Mesenchymal stem cell (in vitro differentiated cells and primary cell): ENCODE results near the gene MYF6.
"Not testable (repeated sequence)": the region's sequence is repeated elsewhere in the genome, so short reads cannot be mapped to it uniquely, and the experiment has no call there.

Experiments
- DNase-seq: peaks from one replicate; pipeline ENCODE4 v3.0.0-alpha.2; 2013
- H2AFZ ChIP-seq: one replicate; pipeline ENCODE4 v1.6.1; 2013; ENCODE audit warnings: low read depth, mild to moderate bottlenecking, control low read depth, inconsistent platforms, low read length, moderate library complexity
- H2AK5ac ChIP-seq: 2 replicates; pipeline ENCODE4 v1.6.1; 2013; ENCODE audit warnings: low read length, moderate library complexity, mild to moderate bottlenecking, inconsistent platforms; ENCODE audit not compliant: severe bottlenecking
- H2BK120ac ChIP-seq: one replicate; pipeline ENCODE4 v1.6.1; 2013; ENCODE audit warnings: low read depth, mild to moderate bottlenecking, inconsistent platforms, low read length, moderate library complexity
- H2BK12ac ChIP-seq, 2 experiments: one replicate each; pipeline ENCODE4 v1.6.1; 2013; ENCODE audit warnings: inconsistent platforms in 2 of 2, low read length in 2 of 2, mild to moderate bottlenecking in 2 of 2, moderate library complexity in 2 of 2, control low read depth in 1 of 2
- H2BK15ac ChIP-seq: one replicate; pipeline ENCODE4 v1.6.1; 2013; ENCODE audit warnings: mild to moderate bottlenecking, low read depth, inconsistent platforms; ENCODE audit not compliant: poor library complexity, severe bottlenecking
- H2BK5ac ChIP-seq: 2 replicates; pipeline ENCODE4 v1.6.1; 2013; ENCODE audit warnings: low read depth, mild to moderate bottlenecking, low read length, control low read depth, inconsistent platforms; ENCODE audit not compliant: poor library complexity, severe bottlenecking
- H3K14ac ChIP-seq, 2 experiments: one replicate each; pipeline ENCODE4 v1.6.1; 2013; ENCODE audit warnings: inconsistent platforms in 2 of 2, low read length in 2 of 2, control low read depth in 1 of 2, mild to moderate bottlenecking in 1 of 2, moderate library complexity in 1 of 2
- H3K18ac ChIP-seq, 2 experiments: one replicate each; pipeline ENCODE4 v1.6.1; 2013; ENCODE audit warnings: inconsistent platforms in 2 of 2, low read length in 2 of 2, control low read depth in 1 of 2, low read depth in 1 of 2, mild to moderate bottlenecking in 1 of 2
- H3K23ac ChIP-seq, 2 experiments: one replicate each; pipeline ENCODE4 v1.6.1; 2013; ENCODE audit warnings: inconsistent platforms in 2 of 2, low read length in 2 of 2, mild to moderate bottlenecking in 2 of 2, moderate library complexity in 2 of 2, control low read depth in 1 of 2
- H3K27ac ChIP-seq: 2 replicates; pipeline ENCODE4 v1.5.1; 2013; ENCODE audit warnings: mild to moderate bottlenecking, moderate library complexity, low read length, control low read depth, inconsistent platforms; ENCODE audit not compliant: poor library complexity, severe bottlenecking
- H3K27me3 ChIP-seq, 2 experiments: 2 replicates each; pipeline versions ENCODE4 v1.6.1 to v1.7.0; 2013; ENCODE audit warnings: low read length in 2 of 2, mild to moderate bottlenecking in 2 of 2, moderate library complexity in 2 of 2, control low read depth in 1 of 2, inconsistent platforms in 1 of 2; ENCODE audit not compliant: control insufficient read depth in 1 of 2, insufficient read depth in 1 of 2
- H3K36me3 ChIP-seq, 2 experiments: 2 replicates each; pipeline versions ENCODE4 v1.6.1 to v1.7.0; 2013; ENCODE audit warnings: low read length in 2 of 2, control low read depth in 1 of 2, inconsistent platforms in 1 of 2, low read depth in 1 of 2, mild to moderate bottlenecking in 1 of 2; ENCODE audit not compliant: insufficient read depth in 2 of 2, control insufficient read depth in 1 of 2
- H3K4ac ChIP-seq, 2 experiments: one replicate each; pipeline ENCODE4 v1.6.1; 2013; ENCODE audit warnings: inconsistent platforms in 2 of 2, low read length in 2 of 2, mild to moderate bottlenecking in 2 of 2, moderate library complexity in 2 of 2, control low read depth in 1 of 2, low read depth in 1 of 2
- H3K4me1 ChIP-seq: 2 replicates; pipeline ENCODE4 v1.6.1; 2013; ENCODE audit warnings: low read depth, low read length, control low read depth; ENCODE audit not compliant: control insufficient read depth, insufficient read depth
- H3K4me2 ChIP-seq: 2 replicates; pipeline ENCODE4 v1.6.1; 2013; ENCODE audit warnings: low read length, mild to moderate bottlenecking, inconsistent platforms; ENCODE audit not compliant: poor library complexity, severe bottlenecking
- H3K4me3 ChIP-seq, 2 experiments: 2 replicates each; pipeline versions ENCODE4 v1.5.1 to v1.7.0; 2013; ENCODE audit warnings: low read length in 2 of 2, mild to moderate bottlenecking in 2 of 2, control low read depth in 1 of 2, low read depth in 1 of 2; ENCODE audit not compliant: insufficient read depth in 1 of 2
- H3K79me1 ChIP-seq: replicated peaks from 2 replicates; pipeline ENCODE4 v1.6.1; 2013; ENCODE audit warnings: mild to moderate bottlenecking, control low read depth, low read length, inconsistent platforms; ENCODE audit not compliant: poor library complexity, severe bottlenecking
- H3K9ac ChIP-seq: 2 replicates; pipeline ENCODE4 v1.7.0; 2013; ENCODE audit warnings: mild to moderate bottlenecking, low read length, moderate library complexity
- H3K9me3 ChIP-seq: 2 replicates; pipeline ENCODE4 v1.7.0; 2013; ENCODE audit warnings: mild to moderate bottlenecking, low read length; ENCODE audit not compliant: control insufficient read depth
- H4K8ac ChIP-seq: one replicate; pipeline ENCODE4 v1.6.1; 2013; ENCODE audit warnings: inconsistent platforms, mild to moderate bottlenecking, low read length, moderate library complexity
- H4K91ac ChIP-seq: one replicate; pipeline ENCODE4 v1.6.1; 2013; ENCODE audit warnings: mild to moderate bottlenecking, low read length, inconsistent platforms
- WGBS: methylation state at CpG from one replicate; pipeline ENCODE4 v1.1.7; 2013; ENCODE audit warnings: mixed read lengths; 5-methylcytosine and 5-hydroxymethylcytosine counted together

MYF6 gene

GRCh38 chr12:80676042-80676636 lies 31.3 kb upstream of the MYF6 start:
- H3K9me3 ChIP-seq, H3K23ac ChIP-seq, H2BK15ac ChIP-seq, H3K27me3 ChIP-seq, H2AK5ac ChIP-seq, H3K18ac ChIP-seq, H3K27ac ChIP-seq, H3K79me1 ChIP-seq, H2BK120ac ChIP-seq, H3K4ac ChIP-seq, H4K8ac ChIP-seq, H3K4me2 ChIP-seq, H4K91ac ChIP-seq, H2AFZ ChIP-seq, H3K9ac ChIP-seq, H3K36me3 ChIP-seq, H3K14ac ChIP-seq, H2BK5ac ChIP-seq, H3K4me1 ChIP-seq, H2BK12ac ChIP-seq, H3K4me3 ChIP-seq: not testable (repeated sequence)
- peak; percentile 35 for DNase-seq
- WGBS = 88% methylated on average over 10 of the region's 13 CpGs

- H2AFZ ChIP-seq = no peak overlapping the region
- no peaks in the 10 kb centered on the region for H3K9me3 ChIP-seq
- no peak overlapping the region for H2BK5ac ChIP-seq
- H2BK12ac ChIP-seq = no peak overlapping the region
- no peak overlapping the region for H2AK5ac ChIP-seq
- 78% methylated on average over 1 of the region's 1 CpG for WGBS
- H4K8ac ChIP-seq = no peak overlapping the region
- H3K23ac ChIP-seq = no peak overlapping the region
- H3K27me3 ChIP-seq = no peaks in the 10 kb centered on the region
- H3K9ac ChIP-seq = no peak overlapping the region
- DNase-seq = no peak
- no peak overlapping the region for H3K27ac ChIP-seq
- no peaks in the 10 kb centered on the region for H3K4me1 ChIP-seq
- no peak overlapping the region for H3K4me3 ChIP-seq
- no peak overlapping the region for H2BK120ac ChIP-seq
- H3K14ac ChIP-seq = no peak overlapping the region
- no peaks in the 10 kb centered on the region for H3K79me1 ChIP-seq
- H2BK15ac ChIP-seq = no peak overlapping the region
- H3K4me2 ChIP-seq = no peak overlapping the region
- no peak overlapping the region for H3K18ac ChIP-seq
- no peaks in the 10 kb centered on the region for H3K36me3 ChIP-seq
- H4K91ac ChIP-seq = no peak overlapping the region
- no peak overlapping the region for H3K4ac ChIP-seq
These were observed 30.6 kb upstream of the MYF6 start for GRCh38 chr12:80676856-80677255.

- Histone ChIP-seq H3K4me2 (no peak overlapping the region), H2AFZ (no peak overlapping the region), H2BK5ac (no peak overlapping the region), H3K36me3 (no peaks in the 10 kb centered on the region), H2BK15ac (no peak overlapping the region), H4K91ac (no peak overlapping the region), H3K27ac (no peak overlapping the region), H3K4me1 (no peaks in the 10 kb centered on the region), H3K4me3 (no peak overlapping the region), H3K4ac (no peak overlapping the region), H3K14ac (no peak overlapping the region), H2AK5ac (no peak overlapping the region), H2BK120ac (no peak overlapping the region), H3K27me3 (no peaks in the 10 kb centered on the region), H3K9me3 (no peaks in the 10 kb centered on the region), H3K23ac (no peak overlapping the region), H2BK12ac (no peak overlapping the region), H3K9ac (no peak overlapping the region), H4K8ac (no peak overlapping the region), H3K79me1 (no peaks in the 10 kb centered on the region), H3K18ac (no peak overlapping the region)
- DNase-seq = no peak
- no CpG with 5 or more reads among the region's 1 CpG for WGBS
These were observed 29.4 kb upstream of the MYF6 start for GRCh38 chr12:80677994-80678393.

GRCh38 chr12:80679346-80680131 lies 27.9 kb upstream of the MYF6 start:
- Histone ChIP-seq H3K4ac (no peak overlapping the region), H3K27me3 (no peaks in the 10 kb centered on the region), H3K4me3 (no peak overlapping the region), H2AK5ac (no peak overlapping the region), H3K18ac (no peak overlapping the region), H2BK120ac (no peak overlapping the region), H2AFZ (no peak overlapping the region), H3K23ac (no peak overlapping the region), H3K79me1 (no peaks in the 10 kb centered on the region), H3K27ac (no peak overlapping the region), H2BK15ac (no peak overlapping the region), H4K8ac (no peak overlapping the region), H3K4me1 (no peaks in the 10 kb centered on the region), H2BK12ac (no peak overlapping the region), H3K14ac (no peak overlapping the region), H3K9me3 (no peaks in the 10 kb centered on the region), H3K36me3 (no peaks in the 10 kb centered on the region), H3K9ac (no peak overlapping the region), H4K91ac (no peak overlapping the region), H3K4me2 (no peak overlapping the region), H2BK5ac (no peak overlapping the region)
- 100% methylated on average over 3 of the region's 3 CpGs for WGBS
- DNase-seq = no peak
